GM12878 (cell line): ENCODE data around the gene SET. TPM values are rescaled to one million over a fixed set of nuclear protein-coding genes. Genes with fewer than 3 reads are reported as not detected.

ENCODE experiments used
- ATAC-seq: fragments of 200-7000 bp; cut with Tn5 transposase; 3 replicates; pipeline ENCODE4 v1.9.1; 2020; ENCODE audit warnings: mild to moderate bottlenecking, moderate library complexity
- BruUV-seq: library from RNA; stranded (reverse); fragments of 400-500 nt; replicated peaks from 2 replicates; lab custom pipeline; 2021; lab: Mats Ljungman, UMichigan
- CTCF ChIA-PET: fragments of 300-600 bp; sonication (Branson Sonifier 250); formaldehyde crosslinking; extraction: SDS; loops from one replicate; lab custom pipeline; 2021; ENCODE audit warnings: inconsistent platforms; lab: Yijun Ruan, JAX
- POLR2A ChIA-PET: fragments of 350-600 bp; formaldehyde crosslinking; extraction: SDS; loops from one replicate; lab custom pipeline; 2021; ENCODE audit warnings: inconsistent platforms; lab: Charles Lee
- RAD21 ChIA-PET: fragments of 300-600 bp; sonication (Branson Sonifier 250); formaldehyde crosslinking; loops from one replicate; lab custom pipeline; 2023; ENCODE audit warnings: antibody characterized with exemption; ENCODE audit not compliant: unreplicated experiment; lab: Charles Lee
- SMC1A ChIA-PET: fragments of 300-600 bp; sonication (Branson Sonifier 250); formaldehyde crosslinking; loops from one replicate; lab custom pipeline; 2023; ENCODE audit not compliant: unreplicated experiment, uncharacterized antibody; lab: Charles Lee
- DNase-seq: peaks from one replicate; pipeline ENCODE4 v3.0.0-alpha.2; 2011; ENCODE audit warnings: low read depth, low spot score
- FAIRE-seq: peaks from 3 replicates; lab custom pipeline; 2011; peaks lifted over from hg19 to GRCh38; lab: Jason Lieb, UNC
- H2AFZ ChIP-seq: 2 replicates; pipeline ENCODE4 v1.6.0; 2011; ENCODE audit warnings: low read depth, low read length, control low read depth; ENCODE audit not compliant: control insufficient read depth
- H3K27ac ChIP-seq: 2 replicates; pipeline ENCODE4 v1.5.1; 2011; ENCODE audit warnings: control low read depth; ENCODE audit not compliant: control insufficient read depth, insufficient read depth
- H3K27me3 ChIP-seq, 2 experiments: replicated peaks in 1 of 2; 2 replicates each; pipeline versions ENCODE4 v1.6.0 to v1.6.1; 2011; ENCODE audit warnings: low read length in 1 of 2; ENCODE audit not compliant: control insufficient read depth in 2 of 2, insufficient read depth in 2 of 2
- H3K36me3 ChIP-seq, 2 experiments: 2 replicates each; pipeline ENCODE4 v1.5.1; 2011; ENCODE audit warnings: low read length in 1 of 2; ENCODE audit not compliant: control insufficient read depth in 2 of 2, insufficient read depth in 2 of 2
- H3K4me1 ChIP-seq: 2 replicates; pipeline ENCODE4 v1.6.1; 2011; ENCODE audit warnings: mild to moderate bottlenecking, low read length, moderate library complexity, mixed read lengths; ENCODE audit not compliant: control insufficient read depth, insufficient read depth
- H3K4me2 ChIP-seq: 2 replicates; pipeline ENCODE4 v1.6.0; 2011; ENCODE audit warnings: control low read depth; ENCODE audit not compliant: control insufficient read depth, insufficient read depth
- H3K4me3 ChIP-seq: fragments of 200-600 bp; sonication (generic); 2 replicates; pipeline ENCODE4 v1.5.1; 2016
- H3K79me2 ChIP-seq: 2 replicates; pipeline ENCODE4 v1.6.0; 2011; ENCODE audit warnings: low read length; ENCODE audit not compliant: control insufficient read depth, insufficient read depth
- H3K9ac ChIP-seq: 2 replicates; pipeline ENCODE4 v1.8.0; 2011; ENCODE audit warnings: low read length, control low read depth, mixed read lengths; ENCODE audit not compliant: control insufficient read depth, insufficient read depth
- H3K9me3 ChIP-seq: replicated peaks from 3 replicates; pipeline ENCODE4 v1.5.1; 2011; ENCODE audit warnings: mild to moderate bottlenecking, low read length; ENCODE audit not compliant: control insufficient read depth, insufficient read depth
- H4K20me1 ChIP-seq: 2 replicates; pipeline ENCODE4 v1.6.0; 2011; ENCODE audit not compliant: control insufficient read depth, insufficient read depth
- ATF7 ChIP-seq: fragments of 450-650 bp; IDR thresholded peaks from 2 replicates; pipeline ENCODE4 v1.6.1; 2016; ENCODE audit warnings: low read depth, mild to moderate bottlenecking
- BCL3 ChIP-seq: IDR thresholded peaks from 2 replicates; pipeline ENCODE4 v1.6.1; 2011; ENCODE audit warnings: borderline replicate concordance, low read depth, mild to moderate bottlenecking, moderate library complexity, low read length; ENCODE audit not compliant: insufficient read depth, poor library complexity, severe bottlenecking
- BCLAF1 ChIP-seq: fragments of 450-650 bp; IDR thresholded peaks from 2 replicates; pipeline ENCODE4 v1.6.1; 2017; ENCODE audit warnings: antibody characterized with exemption, mild to moderate bottlenecking, moderate library complexity
- CHD2 ChIP-seq: IDR thresholded peaks from 2 replicates; pipeline ENCODE4 v1.6.1; 2011; ENCODE audit warnings: low read depth, low read length, improper control_type of control experiment, borderline replicate concordance
- EGR1 ChIP-seq, 2 experiments: IDR thresholded peaks; 1 replicate in 1 of 2; 2 replicates in 1 of 2; pipeline ENCODE4 v1.6.1; 2011 to 2012; ENCODE audit warnings: low read depth in 2 of 2, low read length in 2 of 2, borderline replicate concordance in 1 of 2, mild to moderate bottlenecking in 1 of 2, moderate library complexity in 1 of 2
- ELK1 ChIP-seq: IDR thresholded peaks from 2 replicates; pipeline ENCODE4 v1.6.1; 2012; ENCODE audit warnings: low read depth, low read length, improper control_type of control experiment
- IRF4 ChIP-seq: IDR thresholded peaks from 2 replicates; pipeline ENCODE4 v1.6.1; 2011; ENCODE audit warnings: low read depth, low read length
- KDM1A ChIP-seq: fragments of 200-600 bp; sonication (generic); IDR thresholded peaks from 2 replicates; pipeline ENCODE4 v1.6.1; 2016; ENCODE audit warnings: borderline replicate concordance
- MYB ChIP-seq: fragments of 150-350 bp; IDR thresholded peaks from 2 replicates; pipeline ENCODE4 v1.6.1; 2014; ENCODE audit warnings: mild to moderate bottlenecking, low read depth, low read length, borderline replicate concordance
- NBN ChIP-seq: fragments of 450-650 bp; IDR thresholded peaks from 2 replicates; pipeline ENCODE4 v1.6.1; 2016
- NR2C1 ChIP-seq: fragments of 450-650 bp; IDR thresholded peaks from 2 replicates; pipeline ENCODE4 v1.6.1; 2017; ENCODE audit warnings: antibody characterized with exemption, mild to moderate bottlenecking, moderate library complexity
- TCF12 ChIP-seq: IDR thresholded peaks from 2 replicates; pipeline ENCODE4 v1.6.1; 2011; ENCODE audit warnings: low read depth, mild to moderate bottlenecking, low read length
- WGBS: methylation state at CpG from one replicate; pipeline ENCODE4 v1.1.6; 2016; ENCODE audit warnings: low lambda C conversion rate; ENCODE audit not compliant: insufficient replicate concordance, insufficient coverage; ENCODE audit errors: missing lambda C conversion rate; 5-methylcytosine and 5-hydroxymethylcytosine counted together
- in situ Hi-C: fragments of 300-500 bp; cut with MboI; formaldehyde crosslinking; loops from 9 replicates; pipeline ENCODE4 v1.14.3; 2018; ENCODE audit warnings: mixed read lengths
- intact Hi-C: fragments of 100-400 bp; cut with micrococcal nuclease; formaldehyde crosslinking; loops from one replicate; pipeline ENCODE4 v1.14.2; 2022; ENCODE audit not compliant: unreplicated experiment
- polyA plus RNA-seq, 11 experiments: library from polyadenylated mRNA; depleted of rRNA in 4 of 11; unstranded in 6 of 11; stranded (reverse) in 5 of 11; fragments of >200 nt; fragmentation: Nextera tagmentation in 4 of 11; fragmentation: Illumina TruSeq in 1 of 11; extraction: Ambion mirVana in 4 of 11; extraction: Trizol in 1 of 11; gene quantifications; 1 replicate in 1 of 11; 2 replicates in 10 of 11; pipeline versions ENCODE4 v1.2.1 to v1.2.3, GENCODE V29; 2011 to 2016; ENCODE audit warnings: inconsistent platforms in 2 of 11, missing spikeins in 2 of 11, low read depth in 1 of 11
- total RNA-seq, 4 experiments: library from RNA; depleted of rRNA in 3 of 4; stranded (reverse); fragments of >200 nt in 3 of 4; fragmentation: Illumina TruSeq in 1 of 4; extraction: Trizol in 1 of 4; gene quantifications; 2 replicates each; pipeline versions ENCODE4 v1.2.1 to v1.2.3, GENCODE V29; 2013 to 2021
- TF ChIP-seq, protein P1 (sequence below): fragments of 450-650 bp; IDR thresholded peaks from 2 replicates; pipeline ENCODE4 v1.6.1; 2016; ENCODE audit warnings: mild to moderate bottlenecking, moderate library complexity, borderline replicate concordance
- TF ChIP-seq, protein P2 (sequence below): IDR thresholded peaks from 2 replicates; pipeline ENCODE4 v1.6.1; 2012; ENCODE audit warnings: low read depth, low read length, improper control_type of control experiment

The SET gene
- total and polyA plus RNA-seq, 10 of the 15 experiments (the other 5 are each of a cell fraction or from before 2014, with no cell fraction given): 284 to 706 (median 445) TPM

DNA sequence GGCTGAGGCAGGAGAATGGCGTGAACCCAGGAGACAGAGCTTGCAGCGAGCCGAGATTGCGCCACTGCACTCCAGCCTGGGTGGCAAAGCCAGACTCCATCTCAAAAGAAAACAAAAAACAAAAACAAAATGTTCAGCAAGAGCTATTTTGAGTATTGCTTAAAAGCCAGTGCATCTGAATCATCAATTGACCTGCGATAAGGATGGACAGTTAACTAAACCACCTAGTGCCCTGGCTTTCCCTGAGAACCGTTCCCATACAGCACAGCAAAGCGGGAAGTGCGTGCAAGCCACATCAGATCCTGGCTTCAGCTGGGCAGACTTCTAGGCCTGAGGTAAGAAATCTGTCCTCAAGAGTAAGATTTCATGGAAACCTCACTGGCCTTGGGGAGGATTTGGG lies 35.1 kb upstream of the SET start:
- no peaks in the 10 kb centered on the region for H3K27me3 ChIP-seq
- ChIA-PET RAD21 (interaction anchor here (0.7 to 2.6 kb wide), 2 partner anchors 11 to 15 kb away, joined by 3 to 7 read pairs; no protein-coding TSS in a partner anchor), POLR2A (interaction anchor here (0.7 to 1.9 kb wide), 7 partner anchors 8 to 31 kb away, joined by 3 to 8 read pairs (median 4); no protein-coding TSS in a partner anchor), SMC1A (interaction anchor here (1.6 kb wide), 1 partner anchor 8 kb away, joined by 5 read pairs; no protein-coding TSS in a partner anchor), CTCF (interaction anchor here (0.8 kb wide), 1 partner anchor 39 kb away, joined by 3 read pairs; no protein-coding TSS in a partner anchor)
- intact Hi-C loops (loop anchor here (10.0 kb wide), 1 partner anchor 121 kb away; the partner anchor contains the start of gene ZER1), in situ Hi-C loops (no loop called here)
- ATAC-seq (no peak), DNase-seq (no peak), FAIRE-seq (no peak)
- H4K20me1 ChIP-seq: no peaks in the 10 kb centered on the region
- BruUV-seq: no TSS peak
- H2AFZ ChIP-seq: no peak overlapping the region
- H3K4me3 ChIP-seq: no peak overlapping the region
- no peaks in the 10 kb centered on the region for H3K36me3 ChIP-seq
- H3K9me3 ChIP-seq: no peaks in the 10 kb centered on the region
- H3K4me2 ChIP-seq: no peak overlapping the region
- no peak overlapping the region for H3K9ac ChIP-seq
- peaks cover 3% of the 10 kb centered on the region; the same call in 1 of the 2 replicates for H3K4me1 ChIP-seq
- H3K27ac ChIP-seq: no peak overlapping the region
- no peaks in the 10 kb centered on the region; the same call in 1 of the 2 replicates for H3K79me2 ChIP-seq
- WGBS: 98% methylated on average over 8 of the region's 8 CpGs
- TF ChIP-seq CHD2: no peak
- TF ChIP-seq ATF7: no peak
- TF ChIP-seq IRF4: no peak
- TF ChIP-seq NR2C1: no peak
- TF ChIP-seq NBN: no peak
- no peak for TF ChIP-seq KDM1A
- no peak for TF ChIP-seq EGR1 (IDR thresholded peaks at IDR 0.05; ENCODE audit: borderline replicate concordance in 1 of 2, low read depth in 2 of 2, low read length in 2 of 2)
- TF ChIP-seq TCF12: no peak
- TF ChIP-seq ELK1: no peak
- no peak for TF ChIP-seq BCL3
- TF ChIP-seq, protein P1, sequence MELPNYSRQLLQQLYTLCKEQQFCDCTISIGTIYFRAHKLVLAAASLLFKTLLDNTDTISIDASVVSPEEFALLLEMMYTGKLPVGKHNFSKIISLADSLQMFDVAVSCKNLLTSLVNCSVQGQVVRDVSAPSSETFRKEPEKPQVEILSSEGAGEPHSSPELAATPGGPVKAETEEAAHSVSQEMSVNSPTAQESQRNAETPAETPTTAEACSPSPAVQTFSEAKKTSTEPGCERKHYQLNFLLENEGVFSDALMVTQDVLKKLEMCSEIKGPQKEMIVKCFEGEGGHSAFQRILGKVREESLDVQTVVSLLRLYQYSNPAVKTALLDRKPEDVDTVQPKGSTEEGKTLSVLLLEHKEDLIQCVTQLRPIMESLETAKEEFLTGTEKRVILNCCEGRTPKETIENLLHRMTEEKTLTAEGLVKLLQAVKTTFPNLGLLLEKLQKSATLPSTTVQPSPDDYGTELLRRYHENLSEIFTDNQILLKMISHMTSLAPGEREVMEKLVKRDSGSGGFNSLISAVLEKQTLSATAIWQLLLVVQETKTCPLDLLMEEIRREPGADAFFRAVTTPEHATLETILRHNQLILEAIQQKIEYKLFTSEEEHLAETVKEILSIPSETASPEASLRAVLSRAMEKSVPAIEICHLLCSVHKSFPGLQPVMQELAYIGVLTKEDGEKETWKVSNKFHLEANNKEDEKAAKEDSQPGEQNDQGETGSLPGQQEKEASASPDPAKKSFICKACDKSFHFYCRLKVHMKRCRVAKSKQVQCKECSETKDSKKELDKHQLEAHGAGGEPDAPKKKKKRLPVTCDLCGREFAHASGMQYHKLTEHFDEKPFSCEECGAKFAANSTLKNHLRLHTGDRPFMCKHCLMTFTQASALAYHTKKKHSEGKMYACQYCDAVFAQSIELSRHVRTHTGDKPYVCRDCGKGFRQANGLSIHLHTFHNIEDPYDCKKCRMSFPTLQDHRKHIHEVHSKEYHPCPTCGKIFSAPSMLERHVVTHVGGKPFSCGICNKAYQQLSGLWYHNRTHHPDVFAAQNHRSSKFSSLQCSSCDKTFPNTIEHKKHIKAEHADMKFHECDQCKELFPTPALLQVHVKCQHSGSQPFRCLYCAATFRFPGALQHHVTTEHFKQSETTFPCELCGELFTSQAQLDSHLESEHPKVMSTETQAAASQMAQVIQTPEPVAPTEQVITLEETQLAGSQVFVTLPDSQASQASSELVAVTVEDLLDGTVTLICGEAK: no peak
- TF ChIP-seq, protein P2, sequence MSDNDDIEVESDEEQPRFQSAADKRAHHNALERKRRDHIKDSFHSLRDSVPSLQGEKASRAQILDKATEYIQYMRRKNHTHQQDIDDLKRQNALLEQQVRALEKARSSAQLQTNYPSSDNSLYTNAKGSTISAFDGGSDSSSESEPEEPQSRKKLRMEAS: no peak
- TF ChIP-seq MYB: no peak
- no peak for TF ChIP-seq BCLAF1
